GM21390 (cell line): ENCODE measurements around the gene MAML3.
A peak's percentile ranks its signal among the peaks of the same experiment; 100 is the strongest.

Source experiments
- ATAC-seq: cut with Tn5 transposase; IDR thresholded peaks from one replicate; pipeline ENCODE4 v1.9.1; 2021; ENCODE audit not compliant: unreplicated experiment

Gene MAML3

DNA sequence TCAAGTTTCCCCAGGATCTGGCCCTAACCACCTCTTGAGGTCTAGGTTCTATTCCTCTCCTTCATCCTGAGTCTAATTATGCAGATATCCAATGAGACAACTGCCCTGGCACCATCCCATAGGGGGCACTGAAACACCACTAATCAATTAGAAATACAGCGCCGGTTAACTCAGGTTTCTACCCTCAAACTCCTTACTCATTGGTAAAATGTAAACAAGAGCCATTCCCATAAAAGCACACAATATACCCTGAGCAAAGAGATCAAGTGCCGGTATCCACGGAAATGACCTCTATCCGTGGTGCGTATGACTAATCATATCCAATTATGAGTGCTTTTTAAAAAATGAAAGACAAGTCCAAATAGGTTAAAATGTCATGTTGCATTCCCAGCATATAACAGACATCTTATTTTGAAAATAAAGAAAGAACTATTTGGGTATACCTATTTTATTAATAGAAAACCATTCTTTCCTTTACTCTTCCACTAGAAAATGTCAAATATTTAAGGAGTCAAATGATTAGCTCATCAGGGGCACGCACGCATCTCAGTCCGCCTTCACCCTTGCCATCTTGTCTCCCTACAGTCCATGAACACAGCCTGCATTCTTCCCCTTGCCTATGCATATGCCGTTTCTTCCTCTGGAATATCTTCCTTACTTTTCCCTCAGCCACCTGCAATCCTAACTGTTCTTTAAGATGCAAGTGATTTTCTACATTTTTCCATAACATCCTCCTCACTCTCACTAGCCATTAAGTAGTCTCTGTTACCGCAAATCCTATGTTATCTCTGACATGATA is 141.1 kb downstream of the MAML3 start:
- ATAC-seq: peak; percentile 77

DNA sequence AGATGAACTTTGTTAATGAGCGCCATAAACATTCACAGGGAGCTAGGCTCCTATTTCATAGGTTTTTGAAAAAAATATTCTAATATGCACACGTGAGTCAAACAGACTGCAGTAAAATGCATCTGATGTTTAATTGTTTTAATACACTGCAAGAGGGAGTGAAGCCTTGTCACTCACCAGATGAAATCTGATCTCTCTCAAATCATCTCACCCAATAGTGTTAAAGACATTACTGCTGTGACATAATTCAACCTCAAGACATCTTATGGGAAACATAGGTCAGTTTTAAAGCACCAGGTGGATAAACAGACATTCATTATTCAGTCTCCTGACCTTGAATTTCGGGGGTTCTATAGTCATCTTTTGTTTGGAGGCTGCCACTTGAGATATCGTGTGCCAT is 148.3 kb downstream of the MAML3 start:
- no peak for ATAC-seq

DNA sequence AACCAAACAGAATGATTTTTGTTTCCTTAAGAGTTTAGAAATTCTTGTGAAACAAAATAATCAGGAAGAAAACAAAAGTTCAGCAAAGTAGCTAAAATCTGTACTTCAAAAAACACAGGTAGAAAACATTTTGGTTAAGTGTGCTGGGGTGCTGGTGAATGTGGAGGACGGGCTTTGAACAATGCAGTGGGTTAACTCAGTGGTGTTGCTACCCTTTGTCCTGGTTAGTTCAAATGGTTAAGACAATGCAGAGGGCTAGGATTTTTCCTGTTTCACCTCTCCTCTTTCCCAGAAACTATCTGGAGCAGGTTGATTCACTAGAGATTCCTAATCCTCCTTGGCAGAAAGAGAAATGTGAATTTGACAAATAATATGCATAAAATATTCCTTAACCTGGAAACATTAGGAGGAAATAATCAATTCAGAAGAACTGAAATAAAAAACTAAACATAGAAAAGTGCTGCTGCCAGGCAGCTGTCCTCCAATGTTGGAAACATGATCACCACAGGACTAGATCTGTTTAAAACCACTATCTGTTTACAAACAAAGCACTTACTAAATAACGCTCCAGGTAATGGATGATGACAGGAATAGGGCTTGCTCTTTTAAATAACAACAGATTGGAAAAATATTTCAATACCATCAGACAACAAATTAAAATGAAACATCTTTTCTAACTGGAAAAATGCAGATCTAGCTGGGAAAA is 148.9 kb downstream of the MAML3 start:
- no peak for ATAC-seq

DNA sequence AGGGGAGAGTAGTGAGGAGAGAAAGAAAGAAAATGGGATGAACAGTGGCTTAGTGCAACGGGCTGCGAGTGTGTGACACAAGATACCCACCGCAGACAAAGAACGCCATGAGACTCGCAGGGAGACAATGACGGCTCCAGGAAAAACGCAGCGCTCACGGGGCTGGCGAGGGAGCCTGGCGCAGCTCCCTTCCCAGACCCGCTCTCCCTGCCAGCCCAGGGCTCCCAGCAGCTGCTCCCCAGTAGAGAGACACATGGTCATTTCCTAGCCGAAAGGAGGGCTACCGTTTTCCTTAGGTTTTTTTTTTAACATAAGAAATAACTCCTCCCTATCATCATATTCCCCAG is 149.5 kb downstream of the MAML3 start:
- ATAC-seq: no peak

DNA sequence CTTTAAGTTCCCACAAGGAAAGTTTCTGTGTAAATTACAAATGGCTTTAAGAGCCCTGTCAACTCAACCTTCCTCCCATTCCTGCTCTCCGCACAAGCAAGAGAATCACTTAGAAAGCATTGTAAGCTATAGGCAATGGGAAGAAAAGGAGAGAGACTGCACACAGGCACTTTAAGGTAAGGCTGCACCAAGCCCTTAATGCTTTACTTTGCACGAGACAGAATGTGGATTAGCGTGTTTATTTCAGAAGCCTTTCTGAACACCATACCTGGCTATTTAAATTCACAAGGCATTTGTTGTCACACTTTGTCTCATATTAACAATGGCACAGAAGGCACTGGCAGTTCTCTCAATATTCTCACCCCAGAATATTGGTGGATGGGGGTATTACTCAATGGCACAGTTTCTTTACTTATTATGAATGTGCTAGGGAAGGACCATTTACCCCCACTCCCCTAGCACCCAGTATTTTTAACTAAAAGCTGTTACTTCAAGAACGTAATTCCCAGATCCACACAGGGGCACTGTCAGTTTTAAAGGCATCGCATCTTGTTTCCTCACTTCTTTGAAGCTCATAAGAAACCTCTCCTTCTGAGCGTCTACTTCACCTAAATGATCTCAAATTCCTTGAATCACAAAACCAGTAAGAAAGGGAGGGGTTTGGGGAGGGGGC is 150.0 kb downstream of the MAML3 start:
- ATAC-seq: no peak

DNA sequence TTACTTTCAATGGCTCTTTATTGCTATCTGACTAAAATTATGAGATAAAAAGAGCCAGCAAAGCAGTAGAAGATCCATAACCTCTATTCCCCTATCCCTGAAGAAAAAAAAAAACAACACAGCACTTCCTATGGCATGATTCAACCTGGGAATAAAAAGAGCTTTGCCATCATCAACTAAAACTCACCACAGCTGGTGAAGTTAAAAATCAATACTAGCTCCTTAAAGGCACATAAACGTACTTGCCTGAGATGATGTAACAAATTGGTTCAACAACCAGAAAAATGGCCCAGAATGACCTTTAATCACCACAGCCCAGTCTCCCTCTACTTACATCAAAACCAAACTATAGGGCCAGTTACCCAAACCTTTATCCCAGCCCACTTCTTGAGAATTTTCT is 153.8 kb downstream of the MAML3 start:
- ATAC-seq: no peak

DNA sequence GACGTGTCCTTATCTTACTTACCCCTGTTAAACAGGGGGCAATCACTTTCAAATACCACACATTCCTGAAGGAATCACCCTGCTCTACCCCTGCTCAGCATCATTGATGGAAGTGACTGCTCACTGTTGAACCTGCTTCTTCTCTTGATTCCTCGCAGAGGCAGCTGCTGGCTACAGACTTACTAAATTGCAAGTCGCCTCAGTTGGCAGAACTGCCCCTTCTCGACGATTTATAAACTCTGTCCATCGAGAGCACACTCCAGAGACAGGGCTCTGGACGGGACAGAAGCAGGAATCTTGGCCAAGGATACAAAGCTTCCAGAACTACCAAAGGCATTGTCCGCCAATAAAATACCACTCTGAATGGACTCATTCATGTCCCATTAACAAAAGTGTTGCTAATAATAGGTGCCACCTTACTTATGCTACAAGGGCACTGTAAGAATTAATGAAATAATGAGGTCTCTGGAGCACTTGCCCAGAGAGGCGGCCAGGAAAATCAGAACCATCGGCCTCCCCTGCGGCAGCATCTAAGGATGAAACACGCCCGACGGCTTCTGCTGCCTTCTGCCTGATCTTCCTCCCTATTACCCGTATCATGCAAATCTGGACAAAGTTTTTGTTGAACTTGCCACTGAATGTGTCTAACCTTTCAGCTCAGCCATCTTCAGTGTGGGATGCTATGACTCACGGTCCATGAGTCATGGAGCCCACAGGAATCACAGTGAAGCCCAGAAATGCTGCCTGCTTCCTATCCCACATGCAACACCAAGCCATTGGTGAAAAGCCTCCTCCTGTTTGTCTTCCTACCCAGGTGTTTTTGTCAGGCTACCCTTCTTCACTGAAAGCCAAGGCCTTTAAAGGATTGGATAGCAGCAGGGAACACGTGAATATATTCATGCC is 164.9 kb downstream of the MAML3 start:
- ATAC-seq: no peak

DNA sequence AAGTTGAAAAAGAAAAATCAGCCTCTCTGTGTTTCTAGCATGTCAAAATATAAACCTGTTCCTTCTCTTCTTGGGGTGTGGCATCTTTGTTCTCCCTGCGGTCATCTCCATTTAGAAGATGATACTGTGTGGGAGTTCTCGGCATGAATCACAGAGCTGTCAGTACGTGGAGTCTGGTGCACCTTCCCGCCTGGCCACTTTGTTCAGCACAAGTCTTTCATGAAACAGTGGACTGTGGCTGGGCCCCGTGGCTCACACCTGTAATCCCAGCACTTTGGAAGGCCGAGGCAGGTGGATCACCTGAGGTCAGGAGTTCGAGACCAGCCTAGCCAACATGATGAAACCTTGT is 166.5 kb downstream of the MAML3 start:
- ATAC-seq: no peak

DNA sequence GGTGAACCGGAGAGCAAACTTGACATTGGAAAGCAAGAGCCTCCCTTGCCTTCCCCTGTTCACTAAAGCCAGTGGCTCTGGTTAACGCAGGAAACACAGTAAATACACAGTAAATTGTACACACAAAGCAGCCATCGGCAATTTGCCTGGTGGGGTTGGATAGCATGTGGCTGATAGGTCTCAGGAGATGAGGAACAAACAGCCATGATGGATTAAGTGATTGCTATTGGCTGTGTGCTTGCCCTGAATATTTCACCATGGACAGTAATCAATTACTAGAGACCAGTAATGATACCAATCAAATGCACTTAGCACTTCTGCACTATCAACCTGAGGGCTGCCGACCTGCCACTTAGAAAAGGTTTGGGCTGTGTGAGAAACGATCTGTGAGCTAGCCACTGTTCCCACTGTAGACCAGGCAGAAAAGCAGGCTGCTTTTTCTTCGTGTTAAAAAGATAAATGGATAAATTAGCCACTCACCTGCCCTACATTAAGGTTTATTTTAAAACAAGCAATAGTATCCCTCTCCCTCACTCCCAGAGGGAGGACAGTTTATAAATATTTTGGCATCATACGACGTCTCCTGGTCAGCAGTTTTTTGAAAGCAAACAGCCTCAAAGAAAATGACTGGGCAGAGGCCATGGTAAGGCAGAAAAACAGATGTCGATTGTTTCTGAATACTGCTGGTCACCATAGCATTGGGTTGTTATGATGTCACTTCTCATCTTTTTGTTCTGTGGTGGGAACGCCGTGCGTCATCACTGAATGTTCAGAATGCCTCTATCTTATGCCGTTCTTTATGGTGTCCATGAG is 167.1 kb downstream of the MAML3 start:
- no peak for ATAC-seq

DNA sequence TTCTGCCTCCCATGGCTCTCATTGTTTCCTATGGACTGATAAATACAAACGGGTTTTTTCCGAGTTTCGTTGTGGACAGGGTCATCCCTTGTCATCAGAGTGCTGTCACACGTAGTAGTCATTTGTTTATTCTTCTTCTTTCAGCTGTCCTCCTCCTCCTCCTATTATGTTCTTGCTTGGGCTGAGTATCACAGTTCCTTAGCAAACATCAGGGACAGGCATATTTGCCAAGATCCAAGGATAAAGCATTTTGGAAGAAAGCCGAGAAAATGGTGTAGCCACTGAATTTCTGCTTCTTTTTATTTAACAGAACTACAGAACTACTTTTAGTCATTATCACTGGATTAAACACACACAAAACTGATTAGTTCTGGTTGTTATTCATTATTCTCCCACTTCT is 167.9 kb downstream of the MAML3 start:
- ATAC-seq: no peak

DNA sequence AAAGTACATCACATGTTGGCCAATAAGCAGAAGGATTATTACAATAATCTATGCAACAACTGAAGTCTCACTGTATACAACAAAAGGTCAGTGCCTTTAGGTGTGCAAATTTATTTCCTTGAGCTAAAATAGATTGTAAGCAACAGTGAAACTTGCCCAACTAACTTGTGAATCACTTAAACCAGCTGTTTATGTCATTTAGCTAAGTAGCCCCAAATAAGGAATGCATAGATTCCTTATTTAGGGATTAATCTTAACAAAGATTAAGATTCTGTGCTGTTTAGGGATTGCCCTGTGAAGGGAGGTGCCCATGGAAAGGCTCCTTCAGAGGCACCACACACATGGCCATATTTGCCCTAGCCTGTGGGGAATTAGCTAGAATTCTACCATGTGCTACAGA is 168.6 kb downstream of the MAML3 start:
- no peak for ATAC-seq

DNA sequence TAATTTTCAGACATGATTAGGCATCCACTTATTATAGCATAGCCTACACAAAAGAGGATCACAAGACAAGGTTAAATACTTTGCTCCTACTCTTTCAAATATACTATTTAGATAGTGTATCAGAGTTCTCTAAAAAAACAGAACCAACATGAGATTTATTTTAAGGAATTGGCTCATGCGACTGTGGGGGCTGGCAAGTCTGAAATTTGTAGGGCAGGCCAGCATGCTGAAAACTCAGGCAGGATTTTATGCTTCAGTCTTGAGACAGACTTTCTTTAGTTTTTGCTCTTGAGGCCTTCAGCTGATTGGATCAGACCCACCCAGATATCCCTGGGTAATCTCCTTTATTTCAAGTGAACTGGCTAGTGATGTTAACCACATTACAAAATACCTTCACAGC is 169.5 kb downstream of the MAML3 start:
- no peak for ATAC-seq

DNA sequence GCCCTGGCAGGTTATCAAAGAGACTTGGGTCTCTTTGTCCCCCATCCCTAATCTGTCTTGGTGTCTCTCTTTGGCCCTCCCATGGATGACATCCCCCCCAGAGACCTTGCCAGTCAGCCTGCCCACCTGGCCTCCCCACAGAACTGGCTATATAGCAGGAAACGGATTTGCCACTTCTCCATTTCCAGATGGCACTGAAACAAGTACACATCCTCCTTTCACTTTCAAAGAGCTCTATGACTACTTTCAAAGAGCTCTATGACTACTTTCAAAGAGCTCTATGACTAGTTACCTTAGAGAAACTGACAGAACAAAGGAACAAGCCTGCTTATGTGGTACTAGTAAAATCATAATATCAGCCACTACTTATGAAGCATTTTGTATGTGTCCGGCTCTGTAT is 175.3 kb downstream of the MAML3 start:
- ATAC-seq: peak; percentile 91

DNA sequence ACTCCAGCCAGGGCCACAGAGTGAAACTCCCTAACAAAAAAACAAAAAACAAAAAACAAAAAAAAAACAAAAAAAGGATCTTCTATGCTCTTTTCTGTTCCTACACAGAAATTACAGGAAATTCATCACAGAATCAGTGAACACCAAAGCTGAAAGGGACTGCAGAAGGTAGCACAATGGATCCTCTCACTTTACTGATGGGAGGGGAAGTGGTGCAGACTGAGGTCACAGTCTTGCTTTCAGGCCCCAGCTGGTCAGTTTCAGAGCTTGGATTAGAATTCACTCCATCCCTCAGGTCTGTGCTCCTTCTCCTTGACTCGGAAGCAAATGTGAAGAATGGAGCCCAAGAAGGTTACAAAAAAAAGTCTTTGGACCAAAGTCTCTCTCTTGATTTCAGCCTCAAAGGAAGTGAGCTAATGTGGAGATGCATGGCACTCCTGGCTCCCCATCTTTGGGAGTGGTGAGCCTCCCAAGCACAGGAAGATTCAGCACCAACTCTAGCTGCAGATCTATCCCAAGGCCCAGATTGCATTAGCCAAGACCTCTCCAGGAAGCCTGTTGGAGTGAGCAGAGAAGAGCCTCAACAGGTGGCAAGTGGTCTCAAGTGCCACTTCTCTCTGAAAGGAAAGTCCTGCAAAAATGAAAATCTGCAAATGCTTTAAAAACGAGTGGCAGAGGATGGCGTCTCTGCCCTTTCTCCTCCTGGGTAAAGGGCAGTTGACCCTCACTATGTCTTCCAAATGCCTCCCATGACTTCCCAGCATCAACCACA is 176.0 kb downstream of the MAML3 start:
- peak; percentile 60 for ATAC-seq

DNA sequence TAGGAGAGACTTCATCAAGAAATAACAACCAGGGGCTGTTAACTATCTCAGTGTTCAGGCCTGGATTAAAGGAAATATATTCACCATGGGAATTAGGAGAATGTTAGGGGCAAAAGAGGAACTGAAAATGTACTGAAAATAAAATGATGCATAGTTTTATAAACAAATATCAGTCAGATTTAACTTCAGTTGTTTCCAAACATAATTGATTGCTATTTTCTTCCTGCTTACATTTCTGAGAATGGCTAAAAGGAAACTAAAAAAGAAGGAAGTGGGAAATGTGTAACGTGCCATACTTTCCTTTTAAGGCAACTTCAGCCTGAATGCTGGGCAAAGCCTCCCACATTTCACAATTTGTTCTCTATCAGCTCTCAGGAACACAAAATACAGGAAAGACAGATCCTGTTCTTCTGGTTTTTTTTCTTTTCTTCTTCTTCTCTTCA is 178.1 kb downstream of the MAML3 start:
- no peak for ATAC-seq

DNA sequence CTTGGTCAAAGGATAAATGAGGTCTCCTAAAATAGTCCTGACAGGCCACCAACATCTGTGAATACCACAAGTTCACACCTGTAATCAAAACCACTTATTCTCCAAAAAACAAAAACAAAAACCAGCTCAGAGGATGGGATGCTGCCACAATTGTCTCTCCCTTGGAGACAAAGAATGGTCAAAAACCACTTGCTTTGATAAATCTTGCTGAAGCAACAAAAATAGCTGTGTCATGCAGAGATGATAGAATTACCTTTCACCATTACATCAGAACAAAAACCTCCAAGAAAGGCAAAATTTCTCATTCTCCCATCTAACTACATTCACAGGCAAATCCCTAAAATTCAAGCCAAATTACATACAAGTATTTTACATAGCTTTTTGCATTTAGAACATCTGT is 180.4 kb downstream of the MAML3 start:
- ATAC-seq: no peak

DNA sequence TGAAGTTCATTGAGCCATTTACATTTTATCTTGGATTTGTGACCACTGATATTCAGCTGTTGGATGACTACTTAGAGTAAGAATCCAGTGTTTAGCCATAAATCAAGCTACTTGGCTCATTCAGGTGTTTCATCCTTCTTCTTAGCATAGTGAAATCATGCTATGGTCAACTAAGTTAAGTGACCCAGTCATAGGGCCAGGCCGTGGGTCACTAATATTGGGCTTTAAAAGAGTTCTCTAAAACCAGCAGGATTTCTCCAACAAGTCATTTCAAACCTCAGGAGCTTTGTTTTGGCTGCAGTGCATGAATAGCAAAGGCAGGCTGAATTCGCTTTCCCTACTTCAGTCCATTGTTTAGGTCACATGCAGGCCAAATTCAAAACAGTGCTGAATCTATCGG is 181.0 kb downstream of the MAML3 start:
- no peak for ATAC-seq

DNA sequence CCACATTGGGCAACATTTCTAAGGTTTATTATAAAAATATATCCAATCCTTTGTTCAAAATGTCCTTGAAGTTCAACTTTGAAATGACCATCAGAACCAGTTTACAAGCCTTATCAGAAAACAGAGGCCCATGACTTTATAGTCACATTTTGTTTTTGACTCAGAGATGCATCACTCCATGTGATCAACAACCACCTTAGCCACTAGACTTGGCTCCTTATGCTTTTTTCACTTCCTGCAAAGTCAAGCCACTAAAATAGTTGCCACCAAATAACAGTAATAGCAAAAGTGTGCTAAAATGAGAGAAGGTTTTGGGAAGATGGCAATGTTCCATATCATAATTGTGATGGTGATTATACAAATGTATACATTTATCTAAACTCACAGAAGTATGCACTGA is 181.7 kb downstream of the MAML3 start:
- ATAC-seq: no peak

DNA sequence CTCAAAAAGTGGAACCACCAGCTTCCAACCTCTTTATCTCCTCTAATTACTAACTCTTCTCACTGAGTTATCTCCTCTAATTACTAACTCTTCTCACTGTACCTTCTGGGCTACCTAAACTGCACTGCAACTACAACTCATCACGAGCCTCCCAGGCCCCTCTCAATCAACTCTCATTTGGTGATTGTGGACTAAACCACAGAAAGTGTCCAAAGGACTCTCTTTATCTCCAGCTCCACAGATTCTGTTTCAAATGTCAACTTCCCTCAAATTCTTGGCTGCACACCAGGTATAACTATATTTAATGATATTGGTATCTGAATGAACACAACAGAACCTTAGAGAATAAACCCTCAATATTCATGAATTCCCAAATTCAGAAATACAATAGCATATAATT is 182.9 kb downstream of the MAML3 start:
- ATAC-seq: no peak
